ENCODE results near the gene MAP1LC3B. TPM values are rescaled to one million over a fixed set of nuclear protein-coding genes. Genes with fewer than 3 reads are reported as not detected.

Gene MAP1LC3B
- total RNA-seq, 2 donors from 2014 or later: 41.0 to 84.2 TPM

DNA sequence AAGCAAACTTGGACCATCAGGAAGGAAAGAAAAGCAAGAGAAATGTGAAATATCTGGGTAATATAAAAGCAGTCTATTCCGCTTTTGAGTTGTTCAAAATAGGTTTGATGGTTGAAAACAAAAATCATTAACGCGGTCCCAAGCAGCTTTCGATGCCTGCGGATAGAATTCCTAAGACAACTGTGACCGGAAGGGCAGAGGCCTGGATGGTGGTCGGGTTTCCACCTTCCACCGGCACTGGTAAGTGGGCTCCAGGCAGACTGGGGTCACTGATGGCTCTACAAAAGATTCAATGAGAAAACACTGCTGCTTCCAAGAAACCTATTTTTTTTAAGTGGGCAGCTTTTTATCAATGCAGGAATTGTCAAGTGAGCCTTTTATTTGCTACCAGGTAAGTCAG lies 50.9 kb downstream of the MAP1LC3B start:
- Mint-ChIP-seq H3K4me3 (no peak overlapping the region), H3K27me3 (no peaks in the 10 kb centered on the region), H3K9me3 (no peaks in the 10 kb centered on the region), H3K36me3 (peaks cover 17% of the 10 kb centered on the region), H3K27ac (no peak overlapping the region), H3K4me1 (ENCODE audit: low read depth in 2 of 2) (peaks cover 0 to 6% of the 10 kb centered on the region in 2 donors)
- DNase-seq (ENCODE audit: low spot score) (no peak), ATAC-seq (no peak)

DNA sequence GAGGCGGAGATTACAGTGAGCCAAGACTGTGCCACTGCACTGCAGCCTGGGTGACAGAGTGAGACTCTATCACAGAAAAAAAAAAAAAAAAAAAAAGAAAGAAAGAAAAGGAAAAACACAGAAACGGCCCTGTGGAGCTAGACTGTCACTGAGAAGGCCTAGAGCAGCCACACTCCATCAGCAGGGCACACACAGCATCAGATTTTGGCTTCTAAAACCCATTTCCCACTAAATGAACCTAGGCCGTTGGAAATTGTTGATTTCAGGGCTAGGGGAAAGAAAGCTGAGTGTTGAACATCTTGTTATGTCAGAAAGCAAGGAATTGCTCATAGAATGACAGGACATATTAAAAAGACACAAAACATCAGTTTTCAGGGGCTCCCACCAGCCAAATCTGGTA lies 51.8 kb downstream of the MAP1LC3B start:
- Mint-ChIP-seq H3K9me3 (no peaks in the 10 kb centered on the region), H3K4me1 (ENCODE audit: low read depth in 2 of 2) (peaks cover 0 to 8% of the 10 kb centered on the region in 2 donors)
- ATAC-seq: no peak

DNA sequence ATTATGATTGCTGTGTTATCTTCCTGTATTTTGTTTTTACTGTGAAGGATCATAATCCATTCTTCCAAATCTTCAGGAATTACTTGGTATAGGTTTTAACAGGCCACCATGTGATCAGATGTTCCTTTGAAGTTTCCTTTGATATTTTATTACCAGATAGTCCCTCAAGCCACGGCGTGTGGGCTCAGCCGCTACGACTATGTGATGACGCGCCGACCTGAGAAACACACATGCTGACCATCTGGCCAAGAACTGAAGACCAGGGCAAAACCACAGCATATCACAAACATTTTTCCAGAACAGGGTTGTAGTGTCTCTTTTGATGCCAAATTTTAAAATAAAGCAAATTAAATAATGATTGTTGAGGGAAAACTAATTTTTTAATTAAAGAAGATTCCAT lies 53.4 kb downstream of the MAP1LC3B start:
- Mint-ChIP-seq H3K4me1 (ENCODE audit: low read depth in 2 of 2) (peaks cover 0 to 8% of the 10 kb centered on the region in 2 donors), H3K27ac (no peak overlapping the region), H3K4me3 (no peak overlapping the region), H3K9me3 (no peaks in the 10 kb centered on the region), H3K36me3 (peaks cover 25% of the 10 kb centered on the region), H3K27me3 (no peaks in the 10 kb centered on the region)
- ATAC-seq (no peak), DNase-seq (ENCODE audit: low spot score) (no peak)

More for the DNA sequence above, 51.8 kb downstream of the MAP1LC3B start:
- no peak for DNase-seq (ENCODE audit: low spot score)
- Mint-ChIP-seq H3K27ac (no peak overlapping the region), H3K4me3 (no peak overlapping the region), H3K27me3 (no peaks in the 10 kb centered on the region), H3K36me3 (peaks cover 25% of the 10 kb centered on the region)

- ATAC-seq (no peak), DNase-seq (ENCODE audit: low spot score) (no peak)
- H3K4me1 Mint-ChIP-seq (ENCODE audit: low read depth in 2 of 2): peaks cover 0 to 8% of the 10 kb centered on the region in 2 donors
- H3K4me3 Mint-ChIP-seq: no peak overlapping the region
- peaks cover 22% of the 10 kb centered on the region for H3K36me3 Mint-ChIP-seq
- H3K27me3 Mint-ChIP-seq: no peaks in the 10 kb centered on the region
- no peak overlapping the region for H3K27ac Mint-ChIP-seq
- no peaks in the 10 kb centered on the region for H3K9me3 Mint-ChIP-seq
These were observed 54.3 kb downstream of the MAP1LC3B start for GRCh38 chr16:87446479-87446878.

DNA sequence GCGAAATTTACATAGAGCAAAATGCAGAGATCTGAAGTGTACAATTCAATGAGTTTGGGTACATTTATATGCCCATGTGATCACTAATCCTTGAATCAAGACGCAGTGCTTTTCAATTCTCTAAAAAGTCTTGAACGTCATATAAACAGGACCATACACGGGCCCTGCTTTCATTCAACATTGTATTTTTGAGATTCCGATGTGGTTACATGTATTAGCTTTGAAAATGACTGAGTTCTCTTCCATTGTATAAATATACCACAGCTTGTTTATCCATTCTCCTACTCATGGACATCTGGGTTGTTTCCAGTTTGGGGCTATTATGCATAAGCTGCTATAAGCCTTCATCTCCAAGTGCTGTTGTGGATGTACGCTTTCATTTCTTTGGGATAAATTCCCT lies 55.2 kb downstream of the MAP1LC3B start:
- Mint-ChIP-seq H3K27me3 (no peaks in the 10 kb centered on the region), H3K9me3 (no peaks in the 10 kb centered on the region), H3K27ac (no peak overlapping the region), H3K4me3 (no peak overlapping the region), H3K4me1 (ENCODE audit: low read depth in 2 of 2) (peaks cover 4 to 15% of the 10 kb centered on the region in 2 donors), H3K36me3 (peaks cover 24% of the 10 kb centered on the region)
- DNase-seq (ENCODE audit: low spot score) (no peak), ATAC-seq (no peak)

- Mint-ChIP-seq H3K27me3 (no peaks in the 10 kb centered on the region), H3K9me3 (no peaks in the 10 kb centered on the region), H3K4me3 (no peak overlapping the region), H3K27ac (no peak overlapping the region), H3K4me1 (ENCODE audit: low read depth in 2 of 2) (peaks cover 5 to 18% of the 10 kb centered on the region in 2 donors), H3K36me3 (peaks cover 27% of the 10 kb centered on the region)
- DNase-seq (ENCODE audit: low spot score) (peak; percentile 38), ATAC-seq (no peak)
These were observed 56.7 kb downstream of the MAP1LC3B start for GRCh38 chr16:87448866-87449265.

- Mint-ChIP-seq H3K4me1 (ENCODE audit: low read depth in 2 of 2) (peaks cover 8 to 23% of the 10 kb centered on the region in 2 donors), H3K36me3 (peaks cover 27% of the 10 kb centered on the region), H3K27ac (no peak overlapping the region), H3K9me3 (no peaks in the 10 kb centered on the region), H3K27me3 (no peaks in the 10 kb centered on the region), H3K4me3 (no peak overlapping the region)
- ATAC-seq (no peak), DNase-seq (ENCODE audit: low spot score) (peak; percentile 57)
These were observed 59.6 kb downstream of the MAP1LC3B start for GRCh38 chr16:87451563-87452210.

DNA sequence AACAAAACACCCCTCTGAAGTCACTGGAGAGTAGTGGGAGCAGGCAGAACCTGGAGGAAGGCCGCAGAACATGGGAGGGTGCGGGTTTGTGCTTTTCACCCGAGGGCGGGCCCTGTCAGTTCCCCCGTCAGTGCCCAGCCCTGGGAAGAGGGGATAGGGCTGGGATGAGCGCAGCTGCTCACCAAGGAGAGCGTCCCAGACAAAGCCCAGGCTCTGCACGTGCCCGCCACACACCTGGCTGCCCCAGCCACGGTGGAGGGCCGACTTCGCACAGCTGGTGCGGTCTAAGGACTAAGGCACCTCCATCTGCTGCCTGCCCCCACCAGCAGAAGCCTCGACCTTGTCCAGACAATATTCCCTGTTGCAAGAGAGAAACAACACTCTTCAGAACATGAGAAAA lies 61.2 kb downstream of the MAP1LC3B start:
- H3K9me3 Mint-ChIP-seq: no peaks in the 10 kb centered on the region
- no peaks in the 10 kb centered on the region for H3K27me3 Mint-ChIP-seq
- no peak for ATAC-seq
- H3K4me1 Mint-ChIP-seq (ENCODE audit: low read depth in 2 of 2): peaks cover 20 to 21% of the 10 kb centered on the region in 2 donors
- peak; percentile 38 for DNase-seq (ENCODE audit: low spot score)
- no peak overlapping the region for H3K4me3 Mint-ChIP-seq
- H3K27ac Mint-ChIP-seq: no peak overlapping the region
- H3K36me3 Mint-ChIP-seq: peaks cover 22% of the 10 kb centered on the region

Other genes starting within 250 kb of the MAP1LC3B start
- gene C16orf95, start 74.9 kb upstream of the MAP1LC3B start, total RNA-seq: 1 to 10 TPM; 4.6 to 7.0 TPM
- 10 to 100 TPM; 30.5 to 36.9 TPM for gene FBXO31, start 8.6 kb upstream of the MAP1LC3B start, total RNA-seq
- gene ZCCHC14, start 100.7 kb downstream of the MAP1LC3B start, total RNA-seq: 10 to 100 TPM; 15.7 to 15.9 TPM
- not detected for gene JPH3, start 210.2 kb downstream of the MAP1LC3B start, total RNA-seq

Data from natural killer cell treated with Interleukin-12 subunit alpha and Interleukin-12 subunit beta and Interleukin-15 and Interleukin-18, amount 100 ng/mL, for 72 hours (primary cell).